ENCODE results near the gene BHLHE40.
A peak's percentile ranks its signal among the peaks of the same experiment; 100 is the strongest.

The BHLHE40 gene

DNA sequence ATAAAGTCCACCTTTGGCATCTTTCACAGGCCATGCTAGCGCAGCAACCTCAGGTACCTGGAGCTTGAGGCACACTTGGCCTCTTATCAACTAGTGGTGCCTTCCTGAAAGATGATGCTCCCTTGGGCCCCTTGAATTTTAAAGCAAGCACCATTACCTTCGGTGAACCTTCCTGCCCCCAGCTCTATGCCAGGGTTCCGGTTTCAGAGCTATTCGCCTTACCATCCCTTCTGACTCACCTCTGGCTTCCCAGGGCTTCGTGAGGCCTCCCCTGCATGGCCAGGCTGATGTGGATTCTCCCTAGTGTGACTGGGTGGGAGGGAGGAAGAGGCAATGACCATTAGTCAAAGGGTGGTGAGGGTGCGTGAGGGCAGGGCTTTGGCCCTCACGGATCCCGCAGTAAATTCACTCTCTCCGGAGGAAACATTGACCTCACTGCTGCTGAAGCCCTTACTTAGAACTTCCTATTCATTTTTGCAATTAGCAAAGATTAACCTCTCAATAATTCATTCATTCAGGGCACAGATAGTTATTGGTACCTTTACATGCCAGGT lies 16.3 kb downstream of the BHLHE40 start (continued):
- TF ChIP-seq, protein P1, sequence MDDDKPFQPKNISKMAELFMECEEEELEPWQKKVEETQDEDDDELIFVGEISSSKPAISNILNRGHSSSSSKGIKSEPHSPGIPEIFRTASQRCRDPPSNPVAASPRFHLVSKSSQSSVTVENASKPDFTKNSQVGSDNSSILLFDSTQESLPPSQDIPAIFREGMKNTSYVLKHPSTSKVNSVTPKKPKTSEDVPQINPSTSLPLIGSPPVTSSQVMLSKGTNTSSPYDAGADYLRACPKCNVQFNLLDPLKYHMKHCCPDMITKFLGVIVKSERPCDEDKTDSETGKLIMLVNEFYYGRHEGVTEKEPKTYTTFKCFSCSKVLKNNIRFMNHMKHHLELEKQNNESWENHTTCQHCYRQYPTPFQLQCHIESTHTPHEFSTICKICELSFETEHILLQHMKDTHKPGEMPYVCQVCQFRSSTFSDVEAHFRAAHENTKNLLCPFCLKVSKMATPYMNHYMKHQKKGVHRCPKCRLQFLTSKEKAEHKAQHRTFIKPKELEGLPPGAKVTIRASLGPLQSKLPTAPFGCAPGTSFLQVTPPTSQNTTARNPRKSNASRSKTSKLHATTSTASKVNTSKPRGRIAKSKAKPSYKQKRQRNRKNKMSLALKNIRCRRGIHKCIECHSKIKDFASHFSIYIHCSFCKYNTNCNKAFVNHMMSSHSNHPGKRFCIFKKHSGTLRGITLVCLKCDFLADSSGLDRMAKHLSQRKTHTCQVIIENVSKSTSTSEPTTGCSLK (tag by site-specific recombination; IDR thresholded peaks at IDR 0.05), result no peak
- TF ChIP-seq FEZF1 (tag by site-specific recombination; IDR thresholded peaks at IDR 0.05), result no peak
- TF ChIP-seq ZNF112 (tag by site-specific recombination; IDR thresholded peaks at IDR 0.05), result no peak
- TF ChIP-seq, protein P2, sequence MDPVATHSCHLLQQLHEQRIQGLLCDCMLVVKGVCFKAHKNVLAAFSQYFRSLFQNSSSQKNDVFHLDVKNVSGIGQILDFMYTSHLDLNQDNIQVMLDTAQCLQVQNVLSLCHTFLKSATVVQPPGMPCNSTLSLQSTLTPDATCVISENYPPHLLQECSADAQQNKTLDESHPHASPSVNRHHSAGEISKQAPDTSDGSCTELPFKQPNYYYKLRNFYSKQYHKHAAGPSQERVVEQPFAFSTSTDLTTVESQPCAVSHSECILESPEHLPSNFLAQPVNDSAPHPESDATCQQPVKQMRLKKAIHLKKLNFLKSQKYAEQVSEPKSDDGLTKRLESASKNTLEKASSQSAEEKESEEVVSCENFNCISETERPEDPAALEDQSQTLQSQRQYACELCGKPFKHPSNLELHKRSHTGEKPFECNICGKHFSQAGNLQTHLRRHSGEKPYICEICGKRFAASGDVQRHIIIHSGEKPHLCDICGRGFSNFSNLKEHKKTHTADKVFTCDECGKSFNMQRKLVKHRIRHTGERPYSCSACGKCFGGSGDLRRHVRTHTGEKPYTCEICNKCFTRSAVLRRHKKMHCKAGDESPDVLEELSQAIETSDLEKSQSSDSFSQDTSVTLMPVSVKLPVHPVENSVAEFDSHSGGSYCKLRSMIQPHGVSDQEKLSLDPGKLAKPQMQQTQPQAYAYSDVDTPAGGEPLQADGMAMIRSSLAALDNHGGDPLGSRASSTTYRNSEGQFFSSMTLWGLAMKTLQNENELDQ (tag by site-specific recombination; IDR thresholded peaks at IDR 0.05; ENCODE audit: low read depth), result no peak

- TF ChIP-seq ZNF555 (tag by site-specific recombination; conservative IDR thresholded peaks at IDR 0.05), result no peak
- no peaks in the 10 kb centered on the region for H3K36me3 ChIP-seq (ENCODE audit: control insufficient read depth in 2 of 2, insufficient read depth in 1 of 2, low read length in 2 of 2)
- CTCF ChIA-PET, result interaction anchor here (0.7 kb wide), 2 partner anchors 90 to 282 kb away, joined by 3 to 5 read pairs; no protein-coding TSS in a partner anchor
- no peak overlapping the region for H3K4me3 ChIP-seq (ENCODE audit: low read depth, low read length)
- POLR2A ChIA-PET, result interaction anchor here (1.0 kb wide), 1 partner anchor 10 kb away, joined by 4 read pairs; no protein-coding TSS in a partner anchor
- no peak overlapping the region; the same call in 1 of the 2 replicates for H3K27ac ChIP-seq (ENCODE audit: extremely low read depth, low read depth, low read length)
- peaks cover 9% of the 10 kb centered on the region; the same call in 1 of the 2 replicates for H3K4me1 ChIP-seq (ENCODE audit: control insufficient read depth, insufficient read depth, low read length)
- no peaks in the 10 kb centered on the region for H3K9me3 ChIP-seq (ENCODE audit: control insufficient read depth, insufficient read depth, low read depth, low read length)
Measured at GRCh38 chr3:4996223-4996765, 17.1 kb downstream of the BHLHE40 start.

GRCh38 chr3:4996771-4997291 lies 17.6 kb downstream of the BHLHE40 start:
- no peak for TF ChIP-seq ZFP69B (tag by site-specific recombination; IDR thresholded peaks at IDR 0.05)
- TF ChIP-seq, protein P3, sequence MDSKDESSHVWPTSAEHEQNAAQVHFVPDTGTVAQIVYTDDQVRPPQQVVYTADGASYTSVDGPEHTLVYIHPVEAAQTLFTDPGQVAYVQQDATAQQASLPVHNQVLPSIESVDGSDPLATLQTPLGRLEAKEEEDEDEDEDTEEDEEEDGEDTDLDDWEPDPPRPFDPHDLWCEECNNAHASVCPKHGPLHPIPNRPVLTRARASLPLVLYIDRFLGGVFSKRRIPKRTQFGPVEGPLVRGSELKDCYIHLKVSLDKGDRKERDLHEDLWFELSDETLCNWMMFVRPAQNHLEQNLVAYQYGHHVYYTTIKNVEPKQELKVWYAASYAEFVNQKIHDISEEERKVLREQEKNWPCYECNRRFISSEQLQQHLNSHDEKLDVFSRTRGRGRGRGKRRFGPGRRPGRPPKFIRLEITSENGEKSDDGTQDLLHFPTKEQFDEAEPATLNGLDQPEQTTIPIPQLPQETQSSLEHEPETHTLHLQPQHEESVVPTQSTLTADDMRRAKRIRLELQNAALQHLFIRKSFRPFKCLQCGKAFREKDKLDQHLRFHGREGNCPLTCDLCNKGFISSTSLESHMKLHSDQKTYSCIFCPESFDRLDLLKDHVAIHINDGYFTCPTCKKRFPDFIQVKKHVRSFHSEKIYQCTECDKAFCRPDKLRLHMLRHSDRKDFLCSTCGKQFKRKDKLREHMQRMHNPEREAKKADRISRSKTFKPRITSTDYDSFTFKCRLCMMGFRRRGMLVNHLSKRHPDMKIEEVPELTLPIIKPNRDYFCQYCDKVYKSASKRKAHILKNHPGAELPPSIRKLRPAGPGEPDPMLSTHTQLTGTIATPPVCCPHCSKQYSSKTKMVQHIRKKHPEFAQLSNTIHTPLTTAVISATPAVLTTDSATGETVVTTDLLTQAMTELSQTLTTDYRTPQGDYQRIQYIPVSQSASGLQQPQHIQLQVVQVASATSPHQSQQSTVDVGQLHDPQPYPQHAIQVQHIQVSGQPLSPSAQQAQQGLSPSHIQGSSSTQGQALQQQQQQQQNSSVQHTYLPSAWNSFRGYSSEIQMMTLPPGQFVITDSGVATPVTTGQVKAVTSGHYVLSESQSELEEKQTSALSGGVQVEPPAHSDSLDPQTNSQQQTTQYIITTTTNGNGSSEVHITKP (tag by site-specific recombination; IDR thresholded peaks at IDR 0.05), result 0 out of 2 replicates have a peak, but pooled peaks have one; percentile 14
- POLR2A ChIA-PET, result interaction anchor here (0.6 to 1.0 kb wide), 2 partner anchors 11 to 30 kb away, joined by 4 to 6 read pairs; no protein-coding TSS in a partner anchor
- Histone ChIP-seq H3K4me3 (ENCODE audit: low read depth, low read length) (no peak overlapping the region), H3K27ac (ENCODE audit: extremely low read depth, low read depth, low read length) (no peak overlapping the region; the same call in 1 of the 2 replicates), H3K36me3 (ENCODE audit: control insufficient read depth in 2 of 2, insufficient read depth in 1 of 2, low read length in 2 of 2) (no peaks in the 10 kb centered on the region), H3K9me3 (ENCODE audit: control insufficient read depth, insufficient read depth, low read depth, low read length) (no peaks in the 10 kb centered on the region), H3K4me1 (ENCODE audit: control insufficient read depth, insufficient read depth, low read length) (peaks cover 13% of the 10 kb centered on the region)
- CTCF ChIA-PET, result interaction anchor here (0.7 to 0.8 kb wide), 3 partner anchors 17 to 282 kb away, joined by 3 to 5 read pairs (median 3); no protein-coding TSS in a partner anchor

GRCh38 chr3:4997946-4998345 lies 18.7 kb downstream of the BHLHE40 start:
- ChIA-PET POLR2A (interaction anchor here (0.6 kb wide), 1 partner anchor 21 kb away, joined by 6 read pairs; no protein-coding TSS in a partner anchor), CTCF (interaction anchor here (0.5 to 1.5 kb wide), 5 partner anchors 30 to 1828 kb away, joined by 3 read pairs; no protein-coding TSS in a partner anchor)
- no peak overlapping the region for H3K27ac ChIP-seq (ENCODE audit: extremely low read depth, low read depth, low read length)
- no peak overlapping the region for H3K4me3 ChIP-seq (ENCODE audit: low read depth, low read length)
- H3K36me3 ChIP-seq (ENCODE audit: control insufficient read depth in 2 of 2, insufficient read depth in 1 of 2, low read length in 2 of 2), result no peaks in the 10 kb centered on the region
- no peaks in the 10 kb centered on the region for H3K9me3 ChIP-seq (ENCODE audit: control insufficient read depth, insufficient read depth, low read depth, low read length)
- H3K4me1 ChIP-seq (ENCODE audit: control insufficient read depth, insufficient read depth, low read length), result peaks cover 20% of the 10 kb centered on the region
- TF ChIP-seq RBAK (tag by site-specific recombination; IDR thresholded peaks at IDR 0.05) (no peak), ZNF184 (tag by site-specific recombination; IDR thresholded peaks at IDR 0.05) (no peak), ZFP41 (tag by site-specific recombination; IDR thresholded peaks at IDR 0.05; ENCODE audit: borderline replicate concordance) (no peak), BCL11A (tag by site-specific recombination; IDR thresholded peaks at IDR 0.05; ENCODE audit: low read depth) (no peak), ZBTB1 (tag by site-specific recombination; IDR thresholded peaks at IDR 0.05) (no peak), ZNF670 (tag by site-specific recombination; IDR thresholded peaks at IDR 0.05; ENCODE audit: low read depth) (no peak), ZNF223 (tag by site-specific recombination; IDR thresholded peaks at IDR 0.05) (no peak), ZNF423 (tag by site-specific recombination; IDR thresholded peaks at IDR 0.05) (no peak), ZNF433 (tag by site-specific recombination; IDR thresholded peaks at IDR 0.05; ENCODE audit: low read depth) (no peak)
- TF ChIP-seq, protein P4, sequence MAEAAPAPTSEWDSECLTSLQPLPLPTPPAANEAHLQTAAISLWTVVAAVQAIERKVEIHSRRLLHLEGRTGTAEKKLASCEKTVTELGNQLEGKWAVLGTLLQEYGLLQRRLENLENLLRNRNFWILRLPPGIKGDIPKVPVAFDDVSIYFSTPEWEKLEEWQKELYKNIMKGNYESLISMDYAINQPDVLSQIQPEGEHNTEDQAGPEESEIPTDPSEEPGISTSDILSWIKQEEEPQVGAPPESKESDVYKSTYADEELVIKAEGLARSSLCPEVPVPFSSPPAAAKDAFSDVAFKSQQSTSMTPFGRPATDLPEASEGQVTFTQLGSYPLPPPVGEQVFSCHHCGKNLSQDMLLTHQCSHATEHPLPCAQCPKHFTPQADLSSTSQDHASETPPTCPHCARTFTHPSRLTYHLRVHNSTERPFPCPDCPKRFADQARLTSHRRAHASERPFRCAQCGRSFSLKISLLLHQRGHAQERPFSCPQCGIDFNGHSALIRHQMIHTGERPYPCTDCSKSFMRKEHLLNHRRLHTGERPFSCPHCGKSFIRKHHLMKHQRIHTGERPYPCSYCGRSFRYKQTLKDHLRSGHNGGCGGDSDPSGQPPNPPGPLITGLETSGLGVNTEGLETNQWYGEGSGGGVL (tag by site-specific recombination; IDR thresholded peaks at IDR 0.05), result no peak

All from HEK293 (cell line).